ENCODE results near the gene TIAM1. TPM values are rescaled to one million over a fixed set of nuclear protein-coding genes. Genes with fewer than 3 reads are reported as not detected.

The TIAM1 gene
- total and polyA plus RNA-seq, 2 of the 8 experiments (the other 6 are each of a cell fraction or from before 2014, with no cell fraction given), result 10.1 to 30.7 TPM

DNA sequence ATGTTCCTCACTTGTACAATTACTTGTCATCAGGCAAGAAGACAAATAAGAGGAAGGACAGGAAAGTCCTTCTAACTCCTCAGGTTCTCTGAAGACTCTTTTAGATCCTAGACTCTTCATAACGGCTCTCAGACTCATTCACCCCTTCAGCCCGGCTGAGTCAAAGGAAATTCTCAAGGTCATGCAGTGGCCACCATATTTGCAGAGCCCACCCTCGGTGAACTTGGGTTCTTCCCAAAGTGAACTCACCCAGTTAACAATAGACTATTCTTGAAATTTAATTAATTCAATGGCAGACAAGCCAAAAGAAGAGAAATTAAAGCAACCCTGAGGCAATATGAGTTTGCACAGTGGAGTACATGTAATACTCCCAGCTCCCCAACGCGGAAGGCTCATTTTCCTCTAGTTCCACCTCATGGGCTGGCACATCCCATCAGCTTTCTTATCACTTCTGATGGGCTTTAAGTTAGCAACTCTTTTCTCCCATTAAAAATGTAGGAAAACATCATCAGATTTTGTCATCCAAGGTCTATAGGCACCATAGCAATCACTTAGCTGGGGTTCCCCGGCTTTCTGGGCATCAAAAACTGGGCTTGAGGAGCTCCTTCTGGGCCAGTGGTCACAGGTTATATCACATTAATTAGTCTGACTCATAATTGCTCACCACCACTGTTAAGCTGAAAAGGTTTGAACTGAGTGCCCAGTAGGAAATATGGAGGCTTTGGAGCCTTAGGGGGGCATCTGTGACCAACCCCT, 27.8 kb upstream of the TIAM1 start:
- ChIA-PET CTCF (ENCODE audit: partially characterized antibody) (interaction anchor here (1.0 kb wide), 2 partner anchors 25 to 137 kb away, joined by 4 read pairs; no protein-coding TSS in a partner anchor), POLR2A (ENCODE audit: partially characterized antibody) (no interaction called here)
- 92% methylated on average over 6 of the region's 6 CpGs; no CpG with 5 or more reads in 1 of the 2 experiments for WGBS, 2 experiments (ENCODE audit: extremely low coverage in 1 of 2, insufficient coverage in 1 of 2, insufficient read length in 1 of 2, insufficient replicate concordance in 2 of 2, low coverage in 1 of 2, low lambda C conversion rate in 2 of 2, missing lambda C conversion rate in 1 of 2)
- no peak for FAIRE-seq
- DNase-seq (ENCODE audit: low read depth in 1 of 2, low spot score in 2 of 2), result no peak
- no peaks in the 10 kb centered on the region for H3K36me3 ChIP-seq (ENCODE audit: control insufficient read depth in 2 of 4, insufficient read depth in 4 of 4, low read length in 3 of 4)
- H4K91ac ChIP-seq (replicated peaks; ENCODE audit: insufficient read length, low read length), result no peak overlapping the region
- no peak overlapping the region for H2AK5ac ChIP-seq (ENCODE audit: low read depth, low read length)
- no peaks in the 10 kb centered on the region for H3K9me3 ChIP-seq (ENCODE audit: insufficient read depth in 2 of 2, low read depth in 1 of 2, low read length in 1 of 2)
- no peaks in the 10 kb centered on the region for H3K27me3 ChIP-seq (replicated peaks in 1 of 4; ENCODE audit: control insufficient read depth in 3 of 4, extremely low read depth in 1 of 4, insufficient read depth in 3 of 4, low read length in 3 of 4)
- no peak overlapping the region for H3K4ac ChIP-seq (replicated peaks; ENCODE audit: insufficient read length, low read depth, low read length)
- no peak overlapping the region for H2BK20ac ChIP-seq (ENCODE audit: low read length)
- no peak overlapping the region for H3K56ac ChIP-seq (replicated peaks; ENCODE audit: insufficient read length, low read depth, low read length)
- H3K4me2 ChIP-seq (ENCODE audit: insufficient read depth in 1 of 2, low read depth in 2 of 2, low read length in 2 of 2), result no peak overlapping the region
- H3K4me3 ChIP-seq (ENCODE audit: extremely low read depth in 1 of 4, insufficient read depth in 2 of 4, low read depth in 3 of 4, low read length in 4 of 4), result no peak overlapping the region
- no peak overlapping the region for H3K23ac ChIP-seq (ENCODE audit: insufficient read length)
- no peak overlapping the region for H3K9ac ChIP-seq (replicated peaks in 1 of 4; ENCODE audit: extremely low read depth in 1 of 4, low read depth in 3 of 4, low read length in 3 of 4)
- H3K79me1 ChIP-seq (ENCODE audit: low read depth, low read length), result no peaks in the 10 kb centered on the region
- H3K23me2 ChIP-seq (ENCODE audit: low read depth, low read length), result no peaks in the 10 kb centered on the region
- H3K4me1 ChIP-seq (replicated peaks in 1 of 4; ENCODE audit: control insufficient read depth in 3 of 4, insufficient read depth in 4 of 4, low read length in 3 of 4), result peaks cover 0 to 3% (median 0%) of the 10 kb centered on the region in 4 experiments; a peak in 1 of 7 replicates
- H2BK5ac ChIP-seq (ENCODE audit: low read depth, low read length), result no peak overlapping the region
- no peak overlapping the region for H2BK12ac ChIP-seq (ENCODE audit: low read depth, low read length)
- no peak overlapping the region for H3K18ac ChIP-seq (ENCODE audit: extremely low read depth, low read length)
- 0 out of 2 replicates have a peak overlapping the region, but pooled peaks have one; percentile 57 for H4K8ac ChIP-seq (ENCODE audit: extremely low read depth, insufficient read depth, low read length)
- no peak overlapping the region for H4K5ac ChIP-seq (ENCODE audit: insufficient read length, low read depth, low read length)
- no peak overlapping the region for H2BK120ac ChIP-seq (replicated peaks; ENCODE audit: low read depth, low read length)
- no peak overlapping the region for H3K27ac ChIP-seq (ENCODE audit: low read depth, low read length)
- no peak overlapping the region for H3K14ac ChIP-seq (ENCODE audit: insufficient read length)
- TF ChIP-seq SP4 (IDR thresholded peaks at IDR 0.05; ENCODE audit: low read length), result no peak
- no peak for TF ChIP-seq JUN (IDR thresholded peaks at IDR 0.05; ENCODE audit: low read depth, low read length)
- TF ChIP-seq PHF8 (conservative IDR thresholded peaks at IDR 0.05; ENCODE audit: low read depth, low read length), result no peak
- no peak for TF ChIP-seq RXRA (IDR thresholded peaks at IDR 0.05; ENCODE audit: insufficient read depth, low read depth, low read length)
- H2BK15ac ChIP-seq (ENCODE audit: low read length), result no peak overlapping the region
- no peaks in the 10 kb centered on the region for H3K79me2 ChIP-seq (ENCODE audit: control insufficient read depth in 1 of 2, insufficient read depth in 2 of 2, low read length in 2 of 2)
- H2AFZ ChIP-seq (ENCODE audit: low read length), result no peak overlapping the region
- H4K20me1 ChIP-seq (replicated peaks in 1 of 2; ENCODE audit: control insufficient read depth in 1 of 2, insufficient read depth in 2 of 2, low read length in 2 of 2), result peaks cover 0 to 4% of the 10 kb centered on the region in 2 experiments
